B cell (primary cell): ENCODE measurements around the gene CAMSAP2. TPM values are rescaled to one million over a fixed set of nuclear protein-coding genes. Genes with fewer than 3 reads are reported as not detected.

Experiments
- ATAC-seq: fragments of 200-7000 bp; cut with Tn5 transposase; one replicate; pipeline ENCODE4 v1.10.0; 2021; ENCODE audit warnings: low read depth, mild to moderate bottlenecking, moderate number of reproducible peaks, moderate library complexity
- CTCF ChIA-PET: fragments of 350-600 bp; sonication (Branson Sonifier 250); formaldehyde crosslinking; loops from one replicate; lab custom pipeline; 2021; ENCODE audit warnings: antibody characterized with exemption, inconsistent platforms; lab: Charles Lee
- POLR2A ChIA-PET: fragments of 350-600 bp; sonication (Branson Sonifier 250); formaldehyde crosslinking; loops from one replicate; lab custom pipeline; 2021; ENCODE audit warnings: antibody characterized with exemption; lab: Charles Lee
- DNase-seq: peaks from one replicate; pipeline ENCODE4 v3.0.0; 2013
- H2AFZ ChIP-seq: 2 replicates; pipeline ENCODE4 v1.6.1; 2012; ENCODE audit warnings: mild to moderate bottlenecking, low read depth, low read length; ENCODE audit not compliant: insufficient read depth, poor library complexity, severe bottlenecking
- H3K27ac ChIP-seq, 2 donors: 1 replicate in 1 of 2; 2 replicates in 1 of 2; pipeline ENCODE4 v1.5.1; 2012 to 2013; ENCODE audit warnings: low read length in 2 of 2, mild to moderate bottlenecking in 2 of 2, moderate library complexity in 1 of 2
- H3K27me3 ChIP-seq, 4 experiments: fragments of 200-600 bp in 1 of 4; sonication (generic) in 1 of 4; replicated peaks in 1 of 4; 1 replicate in 2 of 4; 2 replicates in 2 of 4; pipeline versions ENCODE4 v1.6.1 to v1.7.0; 2013 to 2016; ENCODE audit warnings: low read length in 3 of 4, mild to moderate bottlenecking in 2 of 4, mixed read lengths in 1 of 4, moderate library complexity in 1 of 4; ENCODE audit not compliant: insufficient read depth in 4 of 4, control insufficient read depth in 3 of 4; ENCODE audit errors: control extremely low read depth in 1 of 4
- H3K36me3 ChIP-seq, 2 experiments: replicated peaks in 1 of 2; 1 replicate in 1 of 2; 2 replicates in 1 of 2; pipeline versions ENCODE4 v1.6.1 to v1.7.1; 2013; ENCODE audit warnings: low read length in 1 of 2; ENCODE audit not compliant: insufficient read depth in 2 of 2, control insufficient read depth in 1 of 2; ENCODE audit errors: control extremely low read depth in 1 of 2, extremely low read depth in 1 of 2
- H3K4me1 ChIP-seq, 2 donors: fragments of 200-600 bp in 1 of 2; sonication (generic) in 1 of 2; 1 replicate in 1 of 2; 2 replicates in 1 of 2; pipeline versions ENCODE4 v1.5.1 to v1.6.1; 2013 to 2017; ENCODE audit warnings: low read length in 2 of 2; ENCODE audit not compliant: control insufficient read depth in 2 of 2, insufficient read depth in 2 of 2
- H3K4me2 ChIP-seq: replicated peaks from 2 replicates; pipeline ENCODE3; 2012; ENCODE audit warnings: mild to moderate bottlenecking, low read depth, low read length; ENCODE audit not compliant: poor library complexity, severe bottlenecking
- H3K4me3 ChIP-seq, 5 experiments: fragments of 200-600 bp in 1 of 5; sonication (generic) in 1 of 5; 1 replicate in 3 of 5; 2 replicates in 2 of 5; pipeline versions ENCODE4 v1.5.1 to v1.7.0; 2011 to 2016; ENCODE audit warnings: low read length in 4 of 5, mild to moderate bottlenecking in 4 of 5, low read depth in 2 of 5, control low read depth in 1 of 5, moderate library complexity in 1 of 5; ENCODE audit not compliant: insufficient read depth in 1 of 5; ENCODE audit errors: control extremely low read depth in 1 of 5, extremely low read depth in 1 of 5
- H3K79me2 ChIP-seq: fragments of 200-600 bp; sonication (generic); one replicate; pipeline ENCODE4 v1.6.0; 2016; ENCODE audit warnings: low read length; ENCODE audit not compliant: control insufficient read depth, insufficient read depth
- H3K9ac ChIP-seq: fragments of 200-600 bp; sonication (generic); 2 replicates; pipeline ENCODE4 v1.6.1; 2017; ENCODE audit warnings: mild to moderate bottlenecking, low read length, moderate library complexity
- H3K9me3 ChIP-seq, 3 donors: one replicate each; pipeline versions ENCODE4 v1.6.1 to v1.7.1; 2013; ENCODE audit warnings: low read length in 2 of 3; ENCODE audit not compliant: control insufficient read depth in 2 of 3, insufficient read depth in 1 of 3; ENCODE audit errors: control extremely low read depth in 1 of 3
- H4K20me1 ChIP-seq: 2 replicates; pipeline ENCODE4 v1.6.0; 2012; ENCODE audit warnings: mild to moderate bottlenecking, low read length; ENCODE audit not compliant: insufficient read depth, control insufficient read depth, poor library complexity, severe bottlenecking
- H3K27ac Mint-ChIP-seq: one replicate; pipeline ENCODE4 v1.8.0; 2021; ENCODE audit warnings: mixed read lengths
- H3K27me3 Mint-ChIP-seq: one replicate; pipeline ENCODE4 v1.8.0; 2021; ENCODE audit warnings: mixed read lengths
- H3K4me1 Mint-ChIP-seq: one replicate; pipeline ENCODE4 v1.8.0; 2021; ENCODE audit warnings: mixed read lengths
- H3K4me3 Mint-ChIP-seq: one replicate; pipeline ENCODE4 v1.8.0; 2021; ENCODE audit warnings: mixed read lengths
- H3K9me3 Mint-ChIP-seq: one replicate; pipeline ENCODE4 v1.8.0; 2022; ENCODE audit warnings: mixed read lengths; ENCODE audit not compliant: insufficient read depth
- CTCF ChIP-seq: fragments of 200-600 bp; IDR thresholded peaks from one replicate; pipeline ENCODE4 v1.8.0; 2022; ENCODE audit warnings: antibody characterized with exemption, mild to moderate bottlenecking
- EZH2 ChIP-seq: IDR thresholded peaks from 2 replicates; pipeline ENCODE4 v1.6.1; 2012; ENCODE audit warnings: borderline replicate concordance, low read depth, mild to moderate bottlenecking, moderate library complexity, low read length; ENCODE audit not compliant: insufficient read depth, poor library complexity, severe bottlenecking
- WGBS: methylation state at CpG from one replicate; pipeline ENCODE4 v1.1.5; 2013; ENCODE audit warnings: missing lambda C conversion rate; ENCODE audit not compliant: insufficient coverage; 5-methylcytosine and 5-hydroxymethylcytosine counted together
- intact Hi-C: fragments of 100-400 bp; cut with micrococcal nuclease; formaldehyde crosslinking; loops from one replicate; pipeline ENCODE4 v1.10.0; 2022
- polyA plus RNA-seq: library from polyadenylated mRNA; depleted of rRNA; stranded (reverse); fragments of >200 nt; gene quantifications from 2 replicates; pipeline ENCODE4 v1.2.3, GENCODE V29; 2012
- total RNA-seq, 2 donors: library from RNA; stranded (reverse); fragments of 120-200 nt in 1 of 2; gene quantifications; 1 replicate in 1 of 2; 2 replicates in 1 of 2; pipeline versions ENCODE4 v1.2.3 to v1.2.4, GENCODE V29; 2013 to 2022

CAMSAP2 gene
- total and polyA plus RNA-seq, 2 donors (not counting 1 experiment from before 2014, with no cell fraction given): 0.10 to 2.1 TPM

GRCh38 chr1:200903793-200904192 lies 165.1 kb downstream of the CAMSAP2 start:
- POLR2A ChIA-PET: no interaction called here

GRCh38 chr1:200904772-200905171 lies 166.1 kb downstream of the CAMSAP2 start:
- Histone ChIP-seq H2AFZ (no peak overlapping the region), H3K36me3 (no peaks in the 10 kb centered on the region), H4K20me1 (no peaks in the 10 kb centered on the region), H3K9me3 (no peaks in the 10 kb centered on the region), H3K9ac (no peak overlapping the region), H3K27ac (no peak overlapping the region), H3K27me3 (no peaks in the 10 kb centered on the region), H3K4me3 (no peak overlapping the region), H3K79me2 (no peaks in the 10 kb centered on the region), H3K4me1 (peaks cover 0 to 6% of the 10 kb centered on the region in 2 donors), H3K4me2 (no peak overlapping the region)
- no peaks in the 10 kb centered on the region for H3K9me3 Mint-ChIP-seq
- H3K4me1 Mint-ChIP-seq: peaks cover 6% of the 10 kb centered on the region
- CTCF ChIA-PET: no interaction called here
- TF ChIP-seq EZH2 (no peak), CTCF (no peak)
- H3K4me3 Mint-ChIP-seq: no peak overlapping the region
- no peak for ATAC-seq
- POLR2A ChIA-PET: no interaction called here
- DNase-seq: no peak
- H3K27ac Mint-ChIP-seq: no peak overlapping the region
- H3K27me3 Mint-ChIP-seq: no peaks in the 10 kb centered on the region
- intact Hi-C loops: no loop called here

More at GRCh38 chr1:200903793-200904192, 165.1 kb downstream of the CAMSAP2 start:
- no peaks in the 10 kb centered on the region for H3K27me3 ChIP-seq
- H3K9me3 ChIP-seq: no peaks in the 10 kb centered on the region
- H3K4me1 ChIP-seq: peaks cover 0 to 6% of the 10 kb centered on the region in 2 donors
- no peak overlapping the region for H3K27ac ChIP-seq
- Mint-ChIP-seq H3K27ac (no peak overlapping the region), H3K27me3 (no peaks in the 10 kb centered on the region), H3K9me3 (no peaks in the 10 kb centered on the region), H3K4me3 (no peak overlapping the region), H3K4me1 (peaks cover 6% of the 10 kb centered on the region)
- ATAC-seq (no peak), DNase-seq (no peak)
- no peak overlapping the region for H3K4me2 ChIP-seq
- no peaks in the 10 kb centered on the region for H4K20me1 ChIP-seq
- no peak overlapping the region for H3K9ac ChIP-seq
- H3K79me2 ChIP-seq: no peaks in the 10 kb centered on the region
- intact Hi-C loops: no loop called here
- 96% methylated on average over 3 of the region's 5 CpGs for whole genome bisulfite sequencing
- CTCF ChIA-PET: interaction anchor here (0.7 kb wide), 1 partner anchor 15 kb away, joined by 3 read pairs; no protein-coding TSS in a partner anchor
- TF ChIP-seq EZH2: no peak
- TF ChIP-seq CTCF: no peak
- H2AFZ ChIP-seq: no peak overlapping the region
- no peaks in the 10 kb centered on the region for H3K36me3 ChIP-seq
- no peak overlapping the region for H3K4me3 ChIP-seq
